MV-4-11 (cell line): Measurements from ENCODE around the gene SLC30A3.

ENCODE experiments used
- DNase-seq: peaks from one replicate; lab custom pipeline; 2025; lab: John Stamatoyannopoulos, UW

Gene SLC30A3

DNA sequence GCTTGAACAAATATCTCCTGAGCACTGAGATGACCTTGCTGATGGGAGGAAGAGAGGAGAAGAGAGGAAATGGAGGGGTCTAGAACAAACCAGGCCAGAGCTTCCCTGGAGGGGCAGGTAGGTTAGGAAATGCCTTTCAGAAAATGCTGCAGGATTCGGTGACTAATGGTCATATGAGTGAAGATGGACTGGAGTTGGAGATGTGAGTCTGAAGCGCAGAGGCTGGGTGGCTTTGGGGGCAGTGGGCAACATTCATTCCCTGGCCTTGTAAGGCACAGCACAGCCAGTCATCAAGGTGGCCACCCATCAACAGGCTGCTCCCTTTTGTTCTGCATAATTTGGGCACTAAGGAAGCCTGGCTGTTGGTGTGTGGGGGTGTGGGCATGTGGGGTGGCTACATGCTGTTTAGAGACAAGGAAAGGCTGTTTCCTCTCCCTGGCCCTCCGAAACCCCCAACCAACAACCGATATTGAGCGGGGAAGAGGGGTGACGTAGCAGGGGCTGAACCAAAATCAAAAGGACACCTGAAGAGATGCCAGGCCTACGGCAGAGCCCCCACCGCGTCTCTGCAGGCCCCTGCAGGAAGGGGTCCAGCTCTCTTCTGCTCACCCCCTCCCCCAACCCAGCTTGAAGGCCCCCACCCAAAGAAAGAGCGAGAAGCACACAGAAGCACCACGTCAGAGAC lies 1.5 kb downstream of the SLC30A3 start:
- no peak for DNase-seq

DNA sequence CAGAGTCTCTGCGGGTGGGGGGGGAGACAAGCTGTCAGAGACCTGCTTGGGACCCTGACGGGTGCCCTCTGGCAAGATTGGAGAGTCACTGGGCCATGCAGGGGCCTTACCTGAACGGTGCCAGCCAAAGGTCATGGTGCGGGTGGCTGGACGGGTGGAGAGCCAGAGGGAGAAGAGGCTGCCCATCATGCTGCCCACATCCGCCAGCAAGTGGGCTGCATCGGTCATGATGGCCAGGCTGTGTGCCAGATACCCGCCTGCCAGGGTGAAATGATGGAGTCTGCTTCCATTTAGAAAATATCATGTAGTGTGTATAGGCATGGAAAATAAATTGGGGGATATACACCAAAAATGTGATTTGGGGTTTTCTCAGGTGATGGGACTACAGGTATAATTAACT lies 4.8 kb downstream of the SLC30A3 start:
- DNase-seq = no peak

DNA sequence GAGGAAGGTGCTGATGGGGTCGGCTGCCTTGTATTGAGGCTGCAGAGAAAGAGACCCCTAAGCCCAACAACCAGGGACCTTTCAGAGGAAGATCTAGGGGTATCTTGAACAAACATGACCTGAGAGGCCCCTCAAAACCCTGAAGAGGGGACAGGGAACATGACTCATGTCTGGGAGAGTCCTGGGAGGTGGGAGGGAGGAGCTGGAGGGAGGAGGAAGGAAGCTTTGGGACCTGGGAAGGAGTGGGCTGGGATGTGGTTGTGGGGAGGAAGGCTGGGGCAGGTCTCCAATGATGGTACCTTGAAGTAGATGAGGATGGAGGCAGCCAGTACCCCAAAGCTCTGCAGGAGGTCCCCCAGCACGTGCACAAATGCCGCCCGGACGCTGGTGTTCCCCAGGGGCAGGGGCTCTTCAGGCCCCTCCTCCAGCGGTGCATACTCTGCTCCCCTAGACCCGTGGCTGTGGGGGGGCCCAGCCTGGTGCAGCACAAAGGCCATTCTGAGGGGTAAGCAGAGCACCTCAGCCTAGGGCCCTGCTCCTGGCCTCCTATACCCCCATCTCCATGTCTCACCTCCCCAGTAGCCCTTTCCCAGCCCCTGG lies 5.9 kb downstream of the SLC30A3 start:
- no peak for DNase-seq

DNA sequence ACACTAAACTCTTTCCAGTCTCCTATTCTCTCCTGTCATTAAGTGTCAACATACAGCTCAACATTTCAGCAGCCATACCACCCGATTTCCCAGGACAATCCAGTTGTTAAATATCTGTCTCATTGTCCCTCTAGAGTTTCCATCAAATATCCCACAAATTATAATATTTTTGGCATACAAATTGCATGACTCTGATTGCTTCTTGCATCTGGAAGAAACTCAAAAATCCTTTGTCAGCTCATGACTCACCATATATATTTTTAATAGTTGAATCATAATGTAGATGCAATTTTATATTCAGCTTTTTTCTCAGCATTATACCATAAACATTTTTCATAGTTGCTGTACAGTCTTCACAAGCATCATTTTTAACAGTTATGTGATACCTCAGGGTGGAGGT lies 7.2 kb downstream of the SLC30A3 start:
- DNase-seq = no peak

DNA sequence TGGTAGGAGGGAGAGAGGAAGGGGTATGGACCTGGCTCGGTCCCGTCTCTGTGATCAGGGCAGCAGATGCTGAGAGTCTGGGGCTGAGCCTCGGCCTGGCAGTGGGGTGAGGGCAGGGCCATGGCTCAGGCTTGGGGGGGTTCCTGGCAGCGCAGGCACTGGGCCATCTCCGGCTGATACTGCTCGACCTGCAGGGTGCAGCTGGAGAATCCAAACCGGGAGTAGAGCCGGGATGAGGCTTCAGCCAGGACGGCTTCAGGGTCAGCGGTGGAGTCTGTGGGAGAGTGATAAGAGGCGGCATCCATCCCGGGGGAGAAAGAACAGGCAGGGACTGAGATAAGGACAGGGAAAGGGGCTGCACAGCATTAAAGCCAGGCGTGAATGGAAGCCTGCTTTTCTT lies 7.7 kb downstream of the SLC30A3 start:
- DNase-seq = no peak

DNA sequence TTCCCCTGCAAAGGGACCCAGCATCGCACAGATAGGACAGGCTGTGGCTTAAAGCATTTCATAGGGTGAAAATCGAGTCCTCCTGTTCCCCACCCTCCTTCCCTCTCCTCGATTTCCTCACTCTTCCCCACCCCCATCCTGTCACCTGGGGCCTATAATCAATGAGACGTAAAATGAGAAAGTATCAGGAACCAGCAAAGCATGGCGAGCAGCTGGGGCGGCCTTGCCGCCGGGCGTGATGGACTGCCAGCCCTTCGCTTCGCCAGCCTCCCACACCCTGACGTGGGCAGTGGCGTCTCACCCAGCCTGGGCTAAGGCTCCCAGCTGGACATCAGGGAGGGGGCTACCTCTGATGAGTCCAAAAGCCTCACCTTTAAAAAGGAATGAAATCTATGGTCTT lies 11.1 kb downstream of the SLC30A3 start:
- no peak for DNase-seq

DNA sequence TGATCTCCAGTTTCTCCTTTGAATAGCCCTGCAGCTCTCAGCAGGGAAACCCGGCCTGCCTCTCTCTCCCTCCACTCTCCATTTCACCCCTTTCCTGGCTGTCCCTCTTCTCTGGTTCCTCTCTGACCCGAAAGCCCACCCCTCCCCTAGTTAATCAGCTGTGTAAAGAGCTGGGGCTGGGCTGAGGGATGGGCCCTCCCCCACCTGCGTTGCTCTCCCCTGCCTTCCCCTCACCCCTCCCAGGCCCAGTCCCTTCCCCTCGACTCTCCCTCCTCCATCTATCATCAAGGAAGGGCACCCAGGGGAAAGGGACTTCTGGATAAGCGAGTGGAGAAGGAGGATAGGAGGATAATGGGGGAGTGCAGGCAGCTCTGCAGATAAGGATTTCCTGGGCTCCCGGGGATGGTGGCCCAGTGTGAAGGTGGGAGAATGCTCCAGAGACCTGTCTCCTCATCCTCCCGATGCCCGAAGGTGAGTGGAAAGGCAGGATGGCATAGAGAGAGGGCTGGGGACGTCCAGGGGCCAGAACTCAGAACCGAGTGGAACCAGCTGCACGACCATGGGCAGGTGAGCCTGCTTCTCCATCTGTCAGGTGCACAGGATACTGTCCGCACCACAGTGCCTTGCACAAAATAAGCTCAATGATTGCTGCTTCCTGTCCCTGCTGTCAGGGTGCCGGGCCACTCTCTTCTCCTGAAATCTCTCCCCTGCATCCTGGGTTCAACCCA lies 12.0 kb downstream of the SLC30A3 start:
- no peak for DNase-seq

DNA sequence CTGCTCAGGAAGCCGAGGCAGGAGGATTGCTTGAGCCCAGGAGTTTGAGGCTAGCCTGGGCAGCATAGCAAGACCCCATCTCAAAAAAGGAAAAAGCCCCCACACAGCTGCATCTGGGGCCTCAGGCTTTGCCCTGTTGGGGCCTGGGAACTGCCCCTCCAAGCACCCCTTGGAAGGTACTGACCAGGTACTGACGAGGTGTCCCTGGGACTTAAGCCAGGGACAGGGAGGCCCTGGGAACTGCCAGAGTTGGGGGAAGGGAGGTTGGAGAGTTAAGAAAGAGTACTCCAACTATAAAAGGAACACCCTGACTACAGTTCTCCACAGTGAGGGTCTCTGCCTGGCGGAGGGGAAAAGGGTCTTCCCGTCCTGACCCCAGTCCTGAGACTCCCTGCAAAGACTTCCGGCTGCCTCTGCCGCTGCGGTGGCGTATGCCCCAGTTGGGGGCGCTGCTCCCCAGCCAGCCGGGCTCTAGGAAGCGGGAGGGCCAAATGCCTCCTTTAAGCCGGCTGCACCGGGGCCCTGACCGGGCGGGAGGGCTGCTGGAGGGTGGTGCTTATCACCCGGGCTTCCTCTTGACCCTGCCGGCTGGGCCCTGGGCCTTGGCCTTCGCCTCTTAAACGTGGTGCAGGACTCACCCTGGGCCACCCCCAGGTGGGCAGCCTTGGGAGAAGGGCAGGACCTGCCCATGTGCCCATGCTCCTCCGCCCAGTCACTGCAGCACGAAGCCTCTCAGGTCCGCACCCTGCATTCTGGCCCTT lies 12.8 kb downstream of the SLC30A3 start:
- DNase-seq = peak; percentile 59

DNA sequence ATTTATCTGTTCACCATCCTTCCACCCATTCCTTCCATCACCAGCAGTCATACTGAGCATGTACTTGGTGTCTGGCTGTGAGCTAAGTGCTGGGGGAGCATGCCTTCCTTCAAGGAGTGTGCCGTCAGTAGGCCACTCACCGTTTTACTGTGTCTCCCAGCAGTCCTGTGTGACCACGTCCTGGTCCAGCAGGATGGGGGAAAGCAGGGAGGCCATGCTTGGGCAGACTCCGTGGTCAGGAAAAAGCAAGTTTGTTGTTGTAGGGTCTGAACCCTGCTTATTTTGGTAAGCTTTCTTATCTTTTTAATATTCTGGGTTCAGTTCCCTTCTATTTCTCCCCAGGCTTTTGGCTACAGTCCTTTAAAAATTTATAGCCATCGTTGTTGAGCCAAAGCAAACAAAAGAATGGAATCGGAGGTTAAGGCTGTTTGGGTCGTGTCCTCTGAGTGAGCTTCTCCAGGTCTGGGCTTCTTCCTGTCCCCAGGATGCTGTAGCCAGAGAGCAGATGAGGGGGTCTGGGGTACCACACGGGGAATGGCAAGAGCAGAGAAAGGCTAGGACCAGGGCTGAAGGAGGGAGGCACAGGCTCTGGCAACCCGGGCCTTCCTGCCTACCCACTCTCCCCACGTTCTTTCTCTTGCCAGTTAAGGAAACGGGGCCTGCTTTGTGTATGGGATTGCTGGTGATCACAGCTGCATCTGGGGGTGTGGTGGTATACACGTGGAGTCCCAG lies 13.5 kb downstream of the SLC30A3 start:
- DNase-seq = no peak

DNA sequence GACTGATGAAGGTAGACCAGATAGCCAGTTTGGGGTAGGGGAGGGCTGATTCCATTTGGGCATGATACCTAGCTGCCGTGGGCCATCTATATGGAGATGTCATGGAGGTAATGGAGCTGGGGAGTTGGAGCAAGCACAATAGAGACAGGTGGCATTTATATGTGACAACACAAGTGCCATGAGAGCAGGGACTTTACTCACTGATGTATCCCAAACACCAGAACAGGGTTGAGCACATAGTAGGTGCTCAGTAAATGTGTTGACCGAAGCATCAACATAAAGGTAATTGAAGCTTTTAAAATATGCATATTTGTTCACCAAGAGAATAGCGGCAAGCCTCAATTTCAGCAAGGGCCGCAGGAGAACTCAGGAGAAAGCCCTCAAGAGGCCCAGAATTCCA lies 15.0 kb downstream of the SLC30A3 start:
- no peak for DNase-seq

DNA sequence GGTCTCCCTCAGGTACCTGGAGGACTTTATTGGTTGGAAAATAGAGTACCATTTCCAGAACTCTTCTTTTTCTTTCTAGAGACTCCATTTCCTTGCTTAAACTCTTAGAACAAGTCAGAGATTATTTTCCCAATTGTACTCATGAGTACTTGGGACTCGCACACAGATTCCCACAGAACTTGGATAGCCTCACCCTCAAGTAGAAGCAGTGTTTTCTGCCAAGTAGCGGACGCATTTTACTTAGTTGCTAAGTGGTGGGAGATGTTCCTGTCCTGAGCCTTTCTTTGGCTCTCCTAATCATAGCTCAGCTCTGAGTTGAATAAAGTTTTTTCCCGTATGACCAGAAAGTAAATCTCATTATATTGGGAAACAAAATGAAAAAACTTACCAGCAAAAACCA lies 17.2 kb downstream of the SLC30A3 start:
- DNase-seq = no peak

DNA sequence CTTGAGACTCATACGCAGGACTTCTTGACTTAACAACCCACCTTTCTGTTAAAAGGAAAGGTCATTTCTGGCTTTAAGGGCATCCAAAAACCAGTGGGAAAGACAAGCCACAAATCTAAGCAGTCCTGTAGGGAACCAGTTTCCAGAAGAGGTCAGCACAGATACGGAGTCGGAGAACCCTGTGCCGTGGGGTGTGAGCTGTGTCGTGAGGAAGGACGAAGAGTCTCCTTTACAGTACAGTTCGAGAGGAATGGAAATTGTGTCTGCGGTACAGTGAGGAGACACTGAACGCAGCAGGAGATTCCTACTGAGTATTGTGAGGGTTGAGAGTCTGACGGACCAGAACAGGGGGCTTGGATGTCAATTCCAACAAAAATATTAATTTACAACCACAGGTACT lies 17.7 kb downstream of the SLC30A3 start:
- DNase-seq = no peak

DNA sequence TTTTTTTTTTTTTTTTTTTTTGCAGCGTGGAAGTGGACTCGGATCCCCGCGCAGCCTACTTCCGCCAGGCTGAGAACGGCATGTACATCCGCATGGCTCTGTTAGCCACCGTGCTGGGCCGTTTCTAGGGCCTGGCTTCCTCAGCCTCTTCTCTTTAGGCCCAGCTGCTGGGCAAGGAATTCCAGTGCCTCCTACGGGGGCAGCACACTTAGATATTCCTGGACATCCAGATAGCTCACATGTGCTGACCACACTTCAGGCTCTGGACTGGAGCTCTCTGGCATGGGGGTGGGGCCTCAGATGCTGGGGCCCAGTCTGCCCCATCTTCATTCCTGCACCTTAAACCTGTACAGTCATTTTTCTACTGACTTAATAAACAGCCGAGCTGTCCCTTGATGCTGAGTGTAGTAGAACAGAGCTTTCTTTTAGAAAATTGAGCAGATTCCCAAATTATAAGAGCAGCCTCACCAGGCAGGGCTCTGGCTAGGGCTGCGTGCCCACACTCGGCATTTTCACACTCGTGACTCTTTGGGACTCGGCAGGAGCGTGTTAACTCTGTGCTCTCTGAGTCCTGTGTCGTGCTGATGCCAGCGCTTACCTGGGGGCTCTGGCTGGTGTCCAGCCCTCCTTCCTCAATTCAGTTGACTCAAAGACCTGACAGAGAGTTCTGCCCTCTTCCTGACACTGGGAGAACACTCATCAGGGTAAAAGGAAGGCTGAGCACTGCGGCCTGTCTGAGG lies 19.3 kb downstream of the SLC30A3 start:
- no peak for DNase-seq

DNA sequence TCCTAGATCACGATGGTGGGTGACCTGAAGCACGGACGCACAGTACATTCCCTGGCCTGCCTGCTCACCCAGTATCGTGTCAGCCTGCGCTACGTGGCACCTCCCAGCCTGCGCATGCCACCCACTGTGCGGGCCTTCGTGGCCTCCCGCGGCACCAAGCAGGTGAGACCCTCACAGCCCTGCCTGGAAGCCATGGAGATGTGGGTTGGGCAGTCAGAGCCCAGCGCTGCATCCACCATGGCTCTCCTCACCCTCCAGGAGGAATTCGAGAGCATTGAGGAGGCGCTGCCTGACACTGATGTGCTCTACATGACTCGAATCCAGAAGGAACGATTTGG lies 20.3 kb downstream of the SLC30A3 start:
- DNase-seq = no peak

DNA sequence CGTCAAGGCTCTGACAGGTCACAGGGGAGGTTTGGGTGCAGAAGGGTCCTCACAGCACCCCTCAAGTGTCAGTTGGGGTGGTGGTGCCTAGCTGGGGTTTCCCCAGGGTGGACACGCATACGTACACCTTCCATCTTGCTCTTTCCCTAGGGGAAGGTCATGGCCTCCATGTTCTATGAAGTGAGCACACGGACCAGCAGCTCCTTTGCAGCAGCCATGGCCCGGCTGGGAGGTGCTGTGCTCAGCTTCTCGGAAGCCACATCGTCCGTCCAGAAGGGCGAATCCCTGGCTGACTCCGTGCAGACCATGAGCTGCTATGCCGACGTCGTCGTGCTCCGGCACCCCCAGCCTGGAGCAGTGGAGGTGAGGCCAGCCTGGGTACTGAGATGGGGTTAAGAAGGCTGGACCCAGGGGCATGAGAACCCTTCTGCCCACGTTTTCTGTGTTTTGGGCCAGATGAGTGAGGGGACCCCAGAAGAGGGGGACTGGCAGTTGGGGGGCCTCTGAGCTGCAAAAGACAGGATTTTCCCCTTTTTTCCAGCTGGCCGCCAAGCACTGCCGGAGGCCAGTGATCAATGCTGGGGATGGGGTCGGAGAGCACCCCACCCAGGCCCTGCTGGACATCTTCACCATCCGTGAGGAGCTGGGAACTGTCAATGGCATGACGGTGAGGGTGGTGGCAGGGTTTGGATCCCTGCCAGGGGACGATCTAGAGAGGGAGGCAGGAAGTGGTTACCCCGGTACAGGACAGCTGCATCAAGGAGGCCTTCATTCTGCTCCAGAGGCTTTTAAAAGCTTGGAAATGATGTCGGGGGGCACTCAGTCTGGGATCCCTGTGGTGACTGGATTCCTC lies 20.9 kb downstream of the SLC30A3 start:
- DNase-seq = no peak

DNA sequence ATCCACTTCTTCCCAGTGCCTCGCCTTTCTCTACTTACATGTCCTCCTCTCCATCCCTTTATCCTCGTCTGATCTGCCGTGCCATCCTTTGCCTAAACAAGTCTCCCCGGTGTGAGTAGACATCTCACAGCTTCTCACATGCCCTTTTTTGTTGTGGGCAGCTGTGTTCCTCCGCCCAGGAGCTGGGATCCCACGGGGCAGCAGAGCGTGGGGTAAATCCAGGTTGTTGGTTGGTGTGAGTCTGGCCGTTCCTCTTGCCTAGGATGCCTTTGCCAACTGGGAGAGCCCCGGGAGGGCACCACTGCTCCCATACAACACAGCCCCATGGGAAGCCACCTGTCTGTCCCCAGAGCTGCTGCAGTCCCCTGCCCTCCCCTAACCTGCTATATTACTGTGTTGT lies 22.4 kb downstream of the SLC30A3 start:
- no peak for DNase-seq

DNA sequence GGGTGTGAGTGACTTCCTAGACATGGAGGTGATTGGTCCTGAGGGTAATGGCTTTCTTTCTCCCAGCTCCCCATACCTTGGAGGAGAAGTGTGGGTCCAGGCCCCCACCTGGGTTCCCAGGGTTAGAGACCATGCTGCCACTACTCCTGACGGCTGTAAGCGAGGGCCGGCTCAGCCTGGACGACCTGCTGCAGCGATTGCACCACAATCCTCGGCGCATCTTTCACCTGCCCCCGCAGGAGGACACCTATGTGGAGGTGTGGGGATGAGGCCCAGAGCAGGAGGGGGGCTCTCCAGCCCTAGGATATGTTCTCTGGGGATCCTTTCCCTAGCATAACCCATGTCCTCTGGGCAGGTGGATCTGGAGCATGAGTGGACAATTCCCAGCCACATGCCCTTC lies 23.9 kb downstream of the SLC30A3 start:
- DNase-seq = no peak

DNA sequence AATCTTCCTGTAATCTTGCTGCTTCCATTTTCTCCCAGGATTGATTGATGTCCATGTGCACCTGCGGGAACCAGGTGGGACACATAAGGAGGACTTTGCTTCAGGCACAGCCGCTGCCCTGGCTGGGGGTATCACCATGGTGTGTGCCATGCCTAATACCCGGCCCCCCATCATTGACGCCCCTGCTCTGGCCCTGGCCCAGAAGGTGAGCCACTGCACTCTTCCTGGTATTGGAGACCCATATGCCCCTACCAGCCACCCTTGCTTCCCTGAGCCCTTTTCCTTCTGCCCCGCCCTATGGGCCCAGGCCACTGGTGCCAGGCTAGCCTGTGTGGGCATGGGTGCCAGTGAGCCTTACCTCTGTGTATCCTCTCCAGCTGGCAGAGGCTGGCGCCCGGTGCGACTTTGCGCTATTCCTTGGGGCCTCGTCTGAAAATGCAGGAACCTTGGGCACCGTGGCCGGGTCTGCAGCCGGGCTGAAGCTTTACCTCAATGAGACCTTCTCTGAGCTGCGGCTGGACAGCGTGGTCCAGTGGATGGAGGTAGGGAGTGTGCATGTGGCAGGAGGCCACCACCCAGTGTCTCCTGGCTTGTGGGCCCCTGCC lies 25.4 kb downstream of the SLC30A3 start:
- DNase-seq = no peak

DNA sequence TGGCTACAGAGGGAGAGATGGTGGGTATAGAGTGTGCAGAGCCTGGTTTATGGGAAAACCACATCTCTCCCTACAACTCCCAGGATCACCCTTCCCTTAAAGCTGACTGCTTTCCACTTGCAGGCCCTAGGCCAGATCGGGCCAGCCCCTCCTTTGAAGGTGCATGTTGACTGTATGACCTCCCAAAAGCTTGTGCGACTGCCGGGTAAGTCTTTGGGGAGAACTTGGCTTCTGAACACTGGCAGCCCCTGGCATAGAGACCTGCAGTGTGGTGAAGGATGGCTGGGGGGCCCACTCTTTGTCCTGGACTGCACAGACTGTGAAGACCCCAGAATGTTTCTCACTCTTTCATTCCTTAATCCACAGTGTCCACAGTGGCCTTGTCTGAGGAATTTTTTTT lies 26.2 kb downstream of the SLC30A3 start:
- DNase-seq = no peak

DNA sequence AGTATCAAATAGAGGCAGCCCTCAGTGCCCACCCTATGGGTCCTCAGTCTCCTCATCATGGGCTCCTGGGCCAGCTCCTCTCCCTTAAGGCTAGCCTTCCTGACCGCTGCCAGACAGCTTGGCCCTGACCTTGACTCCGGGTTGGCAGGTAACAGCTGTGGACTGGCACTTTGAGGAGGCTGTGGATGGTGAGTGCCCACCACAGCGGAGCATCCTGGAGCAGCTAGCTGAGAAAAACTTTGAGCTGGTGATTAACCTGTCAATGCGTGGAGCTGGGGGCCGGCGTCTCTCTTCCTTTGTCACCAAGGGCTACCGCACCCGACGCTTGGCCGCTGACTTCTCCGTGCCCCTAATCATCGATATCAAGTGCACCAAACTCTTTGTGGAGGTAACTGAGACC lies 26.7 kb downstream of the SLC30A3 start:
- no peak for DNase-seq
